NOMO-1 treated with DMSO at 0.1 percent for 48 hours (cell line): ENCODE data around the gene IMP3.
"Not testable (repeated sequence)": the region's sequence is repeated elsewhere in the genome, so short reads cannot be mapped to it uniquely, and the experiment has no call there.

Experiments used
- DNase-seq: peaks from one replicate; lab custom pipeline; 2025; ENCODE audit not compliant: unreplicated experiment; lab: John Stamatoyannopoulos, UW

The IMP3 gene

DNA sequence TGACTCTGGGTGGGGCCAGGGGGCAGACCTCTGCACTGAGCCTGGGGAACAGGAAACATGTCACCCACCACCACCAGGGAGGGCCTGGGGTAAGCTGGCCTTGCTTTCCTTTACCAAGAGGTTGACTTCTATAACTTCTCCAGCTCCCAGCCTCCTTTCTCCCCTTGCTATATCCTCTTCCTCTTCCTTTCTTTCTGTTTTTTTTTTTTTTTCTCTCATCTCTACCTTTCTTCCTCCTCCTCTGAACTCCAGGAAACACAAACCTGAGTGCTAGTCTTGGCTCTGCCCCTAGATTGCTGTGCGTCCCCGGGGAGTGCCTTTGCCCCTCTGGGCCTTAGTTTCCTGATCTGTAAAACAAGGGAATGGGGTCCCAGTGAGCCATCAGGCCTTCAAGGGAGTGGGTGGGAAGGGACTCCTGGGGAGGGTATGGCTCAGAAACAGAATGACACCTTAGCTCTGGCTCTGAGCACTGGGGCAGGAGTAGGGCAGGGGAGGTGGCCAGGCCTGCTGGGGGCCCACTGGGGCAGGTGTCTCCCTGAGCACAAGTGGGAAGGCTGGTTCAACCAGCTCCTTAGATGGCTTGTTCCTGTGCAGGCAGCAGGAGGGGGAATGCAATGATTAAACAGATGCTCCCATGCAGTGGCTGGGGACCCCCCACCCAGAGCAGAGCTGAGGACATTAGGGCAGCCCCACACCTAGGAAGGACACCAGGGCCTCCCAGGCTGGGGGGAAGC lies 12.0 kb upstream of the IMP3 start:
- DNase-seq, result no peak

DNA sequence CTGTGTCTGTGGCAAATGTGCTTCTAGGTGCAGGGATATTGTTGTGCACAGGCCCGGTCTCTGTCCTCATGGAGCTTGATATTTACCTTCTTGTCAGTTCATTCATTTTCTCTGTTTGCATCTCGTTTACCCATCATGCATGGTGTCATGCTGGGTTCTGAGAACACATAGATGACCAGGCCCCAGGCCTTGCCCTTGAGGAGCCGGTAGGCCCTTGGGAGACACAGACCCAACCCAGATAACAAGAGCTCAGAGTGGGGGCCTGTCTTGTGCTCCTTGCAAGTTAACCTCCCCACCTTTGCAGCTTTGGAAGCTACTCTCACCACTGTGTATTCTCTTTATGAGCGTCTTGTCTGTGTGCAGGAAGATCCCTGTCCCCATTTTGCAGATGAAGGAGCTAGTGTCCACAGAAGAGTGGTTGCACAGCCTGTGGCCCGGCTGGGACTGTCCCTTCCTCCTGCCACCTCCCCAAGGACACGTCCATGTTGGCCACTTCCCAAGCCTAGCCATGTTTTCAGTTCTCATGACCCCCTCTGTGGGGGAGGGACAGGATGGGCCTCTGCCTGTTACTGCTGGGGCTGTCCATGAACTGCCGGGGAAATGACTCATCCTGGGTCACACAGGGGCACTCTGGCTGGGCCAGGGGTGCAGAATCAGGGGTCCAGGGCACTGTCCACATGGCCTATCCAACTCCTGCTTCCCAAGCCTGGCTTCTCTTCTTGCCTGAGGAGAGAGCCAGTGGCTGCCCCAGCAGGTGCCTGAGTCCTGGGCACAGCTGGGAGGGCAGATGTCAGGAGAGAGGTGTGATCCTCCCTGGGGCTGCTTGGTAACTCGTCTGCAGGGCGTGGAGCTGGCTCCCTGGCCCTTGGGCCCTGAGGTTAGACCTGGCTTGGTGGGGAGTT lies 11.1 kb upstream of the IMP3 start:
- DNase-seq, result no peak

DNA sequence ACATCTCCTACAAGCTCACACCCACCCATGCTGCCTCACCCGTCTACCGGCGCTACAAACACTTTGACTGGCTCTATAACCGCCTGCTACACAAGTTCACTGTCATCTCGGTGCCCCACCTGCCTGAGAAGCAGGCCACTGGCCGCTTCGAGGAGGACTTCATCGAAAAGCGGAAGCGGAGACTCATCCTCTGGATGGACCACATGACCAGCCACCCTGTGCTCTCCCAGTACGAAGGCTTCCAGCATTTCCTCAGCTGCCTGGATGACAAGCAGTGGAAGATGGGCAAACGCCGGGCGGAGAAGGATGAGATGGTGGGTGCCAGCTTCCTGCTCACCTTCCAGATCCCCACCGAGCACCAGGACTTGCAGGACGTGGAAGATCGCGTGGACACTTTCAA lies 9.8 kb upstream of the IMP3 start:
- DNase-seq, result no peak

DNA sequence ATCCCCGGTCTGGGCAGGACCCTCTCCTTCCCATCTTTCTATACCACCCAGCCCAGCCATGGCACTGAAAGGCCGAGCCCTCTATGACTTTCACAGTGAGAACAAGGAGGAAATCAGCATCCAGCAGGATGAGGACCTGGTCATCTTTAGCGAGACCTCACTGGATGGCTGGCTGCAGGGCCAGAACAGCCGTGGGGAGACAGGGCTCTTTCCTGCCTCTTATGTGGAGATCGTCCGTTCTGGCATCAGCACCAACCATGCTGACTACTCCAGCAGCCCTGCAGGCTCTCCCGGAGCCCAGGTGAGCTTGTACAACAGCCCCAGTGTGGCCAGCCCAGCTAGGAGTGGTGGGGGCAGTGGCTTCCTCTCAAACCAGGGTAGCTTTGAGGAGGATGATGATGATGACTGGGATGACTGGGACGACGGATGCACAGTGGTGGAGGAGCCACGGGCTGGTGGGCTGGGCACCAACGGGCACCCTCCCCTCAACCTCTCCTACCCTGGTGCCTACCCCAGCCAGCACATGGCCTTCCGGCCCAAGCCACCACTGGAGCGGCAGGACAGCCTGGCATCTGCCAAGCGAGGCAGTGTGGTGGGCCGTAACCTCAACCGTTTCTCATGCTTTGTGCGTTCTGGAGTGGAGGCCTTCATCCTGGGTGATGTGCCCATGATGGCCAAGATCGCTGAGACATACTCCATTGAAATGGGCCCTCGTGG lies 9.2 kb upstream of the IMP3 start:
- no peak for DNase-seq

DNA sequence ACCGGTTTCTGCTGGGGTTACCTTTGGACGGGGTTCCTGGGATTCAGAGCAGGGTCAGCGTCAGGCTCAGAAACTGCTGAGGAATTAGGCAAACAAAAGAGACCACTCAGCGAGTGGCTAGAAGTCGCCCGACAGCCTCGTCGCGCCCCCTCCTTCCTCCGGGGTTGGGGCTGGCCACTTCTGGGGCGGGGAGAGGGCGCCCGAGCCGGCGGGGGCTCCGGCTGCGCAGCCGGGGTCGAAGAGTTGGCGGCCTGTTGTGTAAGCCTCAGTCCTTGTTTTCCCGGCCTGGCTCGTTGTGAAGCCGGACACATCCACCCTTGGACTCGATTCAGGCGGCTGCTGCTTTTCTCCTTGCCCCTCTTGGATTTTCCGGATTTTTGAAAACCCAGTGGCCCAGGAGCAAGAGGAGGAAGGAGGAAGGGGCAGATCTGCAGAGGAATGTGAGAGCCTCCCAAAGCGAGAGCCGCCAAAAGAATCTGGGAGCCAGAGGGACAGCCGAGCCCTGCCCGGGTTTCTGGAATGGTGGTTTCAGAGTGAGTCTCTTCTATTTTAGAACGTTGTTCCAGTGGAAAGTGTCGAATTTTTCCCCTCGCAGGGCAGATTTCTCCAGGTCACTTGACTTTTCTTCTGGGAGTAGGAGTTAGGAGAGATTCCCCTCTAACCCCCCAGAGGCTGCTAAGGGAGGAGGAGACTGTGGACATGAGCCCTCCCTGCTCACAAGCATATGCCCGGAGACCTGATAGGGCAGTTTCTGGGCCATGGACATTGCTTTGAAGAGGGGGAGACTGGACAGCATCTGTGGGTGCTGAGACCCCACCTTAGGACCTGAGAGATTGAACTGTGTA lies 8.4 kb upstream of the IMP3 start:
- no peak for DNase-seq

DNA sequence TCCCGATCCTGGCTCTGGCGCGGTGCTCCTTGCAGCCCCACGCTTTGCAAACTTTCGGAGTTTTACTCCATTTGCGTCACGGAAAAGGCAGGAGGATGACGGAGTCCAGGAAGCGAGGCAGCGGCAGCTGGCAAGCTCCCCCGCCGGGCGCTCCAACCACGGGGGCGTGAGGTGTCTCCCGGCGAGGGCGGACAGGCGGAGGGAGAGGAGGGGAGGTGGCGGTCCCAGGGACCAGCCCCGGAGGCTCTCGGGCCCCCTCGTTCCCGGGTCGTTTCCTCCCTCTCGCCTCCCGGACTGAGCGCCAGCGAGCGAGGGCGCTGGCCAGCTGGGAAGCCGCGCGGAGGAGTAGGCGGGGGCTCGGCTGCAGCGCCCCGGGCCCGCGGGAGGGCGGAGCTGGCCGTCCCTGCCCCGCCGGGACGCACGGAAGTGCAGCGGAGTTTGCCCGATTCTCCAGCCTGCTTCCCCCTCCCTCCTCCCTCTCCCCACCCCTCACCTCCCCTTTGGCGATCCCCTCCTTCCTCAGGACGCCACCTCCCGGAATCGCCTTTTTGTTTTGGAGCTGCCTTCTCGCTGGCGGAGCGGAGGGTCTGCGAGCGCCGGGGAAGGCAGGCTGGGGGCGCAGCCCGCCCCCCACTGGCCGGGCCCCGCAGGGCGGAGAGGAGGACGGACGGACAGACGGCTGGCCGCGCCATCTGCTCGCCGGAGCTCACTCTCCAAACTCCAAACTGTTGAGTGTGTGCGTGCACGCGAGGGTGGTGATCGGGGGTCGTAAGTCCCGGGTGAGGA lies 7.5 kb upstream of the IMP3 start, which contains the start of gene SNX33:
Gene SNX33, plus strand, starts transcription at position 543 of the 786 bp plus-strand sequence. CDS start 1,191 bp downstream, outside the sequence.
- DNase-seq, result peak; percentile 54

DNA sequence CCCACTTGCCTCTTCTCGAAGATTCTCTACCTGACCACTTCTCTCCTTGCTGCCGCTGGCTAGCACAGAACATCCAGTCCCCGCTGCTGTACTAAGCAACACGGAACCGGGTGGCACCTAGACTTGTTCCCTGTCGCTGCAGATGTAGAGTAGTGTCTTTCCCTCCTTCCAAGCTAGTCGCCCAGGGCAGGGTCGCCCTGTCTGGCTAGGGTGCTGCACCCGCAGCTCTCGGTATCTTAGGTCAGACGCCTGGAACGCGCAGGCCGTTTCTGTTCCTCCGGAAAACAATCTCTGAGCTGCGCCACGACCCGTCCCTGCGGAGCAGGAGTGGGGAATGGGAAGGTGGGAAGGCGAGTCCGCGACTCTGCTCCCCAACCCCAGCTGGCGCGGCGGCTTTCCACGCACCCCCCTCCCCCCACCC lies 6.9 kb upstream of the IMP3 start:
- no peak for DNase-seq

DNA sequence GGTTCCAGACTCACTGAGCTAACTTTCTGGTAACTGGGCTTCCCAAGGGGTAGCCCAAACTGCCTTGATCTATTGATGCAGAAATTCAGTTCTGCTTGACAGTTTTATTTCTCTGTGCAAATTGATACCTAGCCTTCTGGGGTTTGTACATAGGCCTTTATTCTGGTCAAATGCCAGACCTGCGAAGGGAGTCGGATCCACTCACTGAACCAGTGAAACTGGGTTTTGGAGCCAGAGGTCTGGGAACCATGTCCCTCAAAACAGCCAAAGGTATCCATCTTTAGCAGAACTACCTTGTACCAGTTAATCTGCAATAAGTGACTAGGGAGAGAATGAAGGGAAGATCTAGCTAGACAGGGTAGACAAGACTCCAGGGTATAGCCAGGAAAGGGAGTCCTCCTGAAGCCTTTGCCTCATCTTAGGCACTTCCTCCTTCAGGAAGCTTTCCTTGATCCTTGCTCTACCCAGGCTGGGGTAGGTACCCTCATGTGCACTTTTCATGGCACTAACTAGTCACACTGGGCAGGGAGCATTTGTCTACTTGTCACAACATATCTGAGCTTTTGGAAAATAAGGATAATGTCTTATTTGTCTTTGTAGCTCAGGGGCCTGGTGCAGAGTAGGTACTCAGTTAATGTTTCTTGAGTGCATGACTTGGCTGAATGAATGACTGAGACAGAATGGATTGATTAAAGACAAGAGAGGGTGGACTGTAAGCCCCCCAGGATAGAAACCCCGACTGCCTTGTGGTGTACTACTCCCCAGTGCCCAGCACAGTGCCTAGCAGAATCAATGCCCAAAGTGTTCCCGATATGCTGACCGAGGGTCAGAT lies 6.3 kb upstream of the IMP3 start:
- DNase-seq, result no peak

DNA sequence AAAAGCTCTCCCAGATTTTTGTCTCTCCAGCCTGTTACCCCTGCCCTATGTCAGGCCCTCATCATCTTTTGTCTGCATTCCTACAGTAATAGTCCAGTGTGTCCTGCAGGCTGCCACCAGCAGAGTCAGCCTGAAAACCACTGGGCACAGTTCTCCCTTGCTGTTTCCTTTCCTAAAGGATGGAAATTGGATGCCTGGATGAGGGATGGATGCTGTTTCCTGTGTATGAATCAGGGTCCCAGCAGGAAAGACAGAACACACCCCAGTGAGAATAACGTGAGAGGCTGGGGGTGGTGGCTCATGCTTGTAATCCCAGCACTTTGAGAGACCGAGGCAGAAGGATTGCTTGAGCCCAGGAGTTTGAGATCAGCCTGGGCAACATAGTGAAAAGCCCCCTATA lies 4.4 kb upstream of the IMP3 start:
- no peak for DNase-seq

DNA sequence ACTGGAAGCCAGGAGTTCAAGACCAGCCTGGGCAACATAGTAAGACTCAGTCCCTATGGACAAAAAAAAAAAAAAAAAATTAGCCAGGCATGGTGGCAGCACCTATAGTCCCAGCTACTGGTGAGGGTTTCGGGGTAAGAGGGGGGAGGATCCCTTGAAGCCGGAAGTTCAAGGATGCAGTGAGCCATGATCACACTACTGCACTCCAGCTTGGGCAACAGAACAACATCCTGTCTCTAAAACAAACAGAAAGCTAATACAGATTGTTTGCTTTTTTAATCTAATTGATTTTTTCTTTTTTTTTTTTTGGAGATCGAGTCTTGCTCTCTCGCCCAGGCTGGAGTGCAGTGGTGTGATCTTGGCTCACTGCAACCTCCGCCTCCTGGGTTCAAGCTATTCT lies 1.6 kb upstream of the IMP3 start:
- no peak for DNase-seq

DNA sequence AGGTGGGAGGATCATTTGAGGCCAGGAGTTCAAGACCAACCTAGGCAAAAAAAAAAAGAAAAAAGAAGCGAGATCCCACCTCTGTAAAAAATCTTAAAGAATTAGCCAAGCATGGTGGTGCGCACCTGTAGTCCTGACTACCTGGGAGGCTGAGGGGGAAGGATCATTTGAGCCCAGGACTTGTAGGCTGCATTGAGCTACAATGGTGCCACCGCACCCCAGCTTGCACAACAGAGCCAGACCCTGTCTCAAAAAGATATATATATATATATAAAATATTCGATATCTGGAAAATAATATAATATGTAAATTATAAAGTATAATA lies 1.1 kb upstream of the IMP3 start:
- no peak for DNase-seq

DNA sequence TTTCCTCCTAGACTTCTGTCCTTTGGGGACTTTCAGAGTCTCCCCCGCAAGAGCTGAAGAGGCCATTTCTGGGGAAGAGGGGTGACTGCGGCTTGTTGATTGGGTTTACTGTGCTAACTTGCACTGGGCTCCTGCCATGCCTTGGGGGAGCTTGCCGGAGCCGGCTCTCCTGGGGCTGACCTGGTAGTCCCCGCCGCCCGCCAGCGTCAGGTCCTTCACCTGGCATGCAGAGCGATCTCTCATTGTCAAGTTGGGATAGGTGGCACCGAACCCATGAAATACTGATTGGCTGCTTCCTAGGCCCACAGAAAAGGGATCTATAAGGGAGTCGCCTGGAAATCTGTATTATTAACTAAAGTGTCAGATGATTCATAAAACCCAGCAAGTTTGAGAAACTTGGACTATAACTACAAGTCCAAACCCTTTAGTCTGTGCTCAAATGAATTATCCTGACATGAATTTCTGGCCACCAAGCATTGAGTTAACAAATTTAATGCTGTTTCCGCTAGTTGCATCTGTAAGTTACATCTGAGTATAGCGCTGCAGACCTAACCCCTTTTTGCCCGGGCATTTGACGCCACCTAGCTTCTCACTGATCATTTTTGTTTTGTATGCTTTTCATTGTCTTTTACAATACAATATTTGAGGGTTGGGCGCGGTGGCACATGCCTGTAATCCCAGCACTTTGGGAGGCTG lies 607 bp upstream of the IMP3 start:
- DNase-seq, result peak; percentile 68

DNA sequence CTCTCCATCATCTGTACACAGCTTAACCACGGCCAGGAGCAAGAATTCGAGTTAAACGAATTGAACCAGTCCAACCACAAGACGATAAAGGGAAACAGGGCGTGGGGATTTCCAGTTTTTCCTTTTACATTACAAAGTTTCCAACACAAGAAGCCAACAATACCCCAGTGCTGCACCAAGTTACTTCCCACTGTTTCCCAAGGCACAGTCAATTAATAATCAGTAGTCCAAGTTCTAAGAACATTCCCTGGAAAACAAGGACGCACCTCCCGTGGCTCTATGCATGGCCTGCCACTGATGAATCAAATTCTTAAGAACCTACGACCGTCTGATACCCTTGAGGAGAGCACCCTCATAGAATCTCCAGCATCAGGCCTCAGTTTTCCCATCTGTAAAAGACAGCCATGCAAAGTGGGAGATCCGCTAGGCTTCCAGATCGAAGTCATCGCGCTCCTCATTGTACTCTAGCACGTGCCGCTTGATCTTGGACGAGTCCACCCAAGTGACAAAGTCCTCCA lies 774 bp downstream of the IMP3 start:
- DNase-seq, result no peak

DNA sequence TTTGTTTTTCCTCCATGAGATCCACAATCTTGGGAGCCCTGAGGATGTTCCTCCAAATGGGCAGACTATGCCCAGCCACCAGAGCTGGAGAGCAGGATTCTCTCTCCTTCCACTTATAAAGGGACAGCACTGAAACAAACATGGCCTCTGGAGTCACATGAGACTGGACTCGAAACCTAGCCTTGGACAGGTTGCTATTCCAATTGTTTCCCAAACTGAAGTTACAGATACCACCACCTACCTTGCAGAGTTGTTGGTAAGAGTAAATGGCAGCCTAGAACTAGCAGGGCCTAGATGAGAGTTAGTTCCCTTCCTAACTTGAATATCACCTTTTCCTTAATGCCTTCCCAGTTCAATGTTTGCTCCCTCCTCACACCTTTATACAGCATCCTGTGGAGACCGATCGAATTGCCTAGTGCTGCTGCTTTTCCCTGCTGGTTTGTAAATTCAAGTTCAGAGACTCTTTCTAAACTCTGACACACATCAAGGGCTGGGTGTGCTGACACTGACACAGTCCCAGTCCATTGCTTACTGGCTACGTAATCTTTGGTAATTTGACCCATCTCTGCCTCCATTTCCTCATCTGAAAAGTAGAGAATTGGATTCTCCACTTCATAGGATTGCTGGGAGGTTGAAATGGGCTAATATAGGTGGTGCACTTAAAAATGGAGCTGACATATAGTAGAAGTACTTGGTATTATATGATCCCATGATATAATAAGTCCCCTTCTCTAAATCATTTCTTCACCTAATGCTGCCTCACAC lies 2.6 kb downstream of the IMP3 start:
- no peak for DNase-seq

DNA sequence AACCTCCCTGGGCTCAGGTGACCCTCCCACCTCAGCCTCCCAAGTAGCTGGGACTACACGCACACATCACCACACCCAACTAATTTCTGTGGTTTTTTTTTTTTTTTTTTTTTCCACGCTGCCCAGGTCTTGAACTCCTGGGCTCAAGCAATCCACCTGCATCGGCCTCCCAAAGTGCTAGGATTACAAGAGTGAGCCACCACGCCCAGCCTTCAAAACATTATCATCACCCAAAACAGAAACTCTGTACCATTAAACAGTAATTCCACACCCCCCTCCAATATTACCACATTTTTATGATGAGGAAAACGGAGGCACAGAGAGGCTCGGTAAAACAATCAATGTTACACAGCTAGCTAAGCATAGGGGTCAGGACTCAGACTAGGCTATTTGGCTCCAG lies 4.0 kb downstream of the IMP3 start:
- no peak for DNase-seq

DNA sequence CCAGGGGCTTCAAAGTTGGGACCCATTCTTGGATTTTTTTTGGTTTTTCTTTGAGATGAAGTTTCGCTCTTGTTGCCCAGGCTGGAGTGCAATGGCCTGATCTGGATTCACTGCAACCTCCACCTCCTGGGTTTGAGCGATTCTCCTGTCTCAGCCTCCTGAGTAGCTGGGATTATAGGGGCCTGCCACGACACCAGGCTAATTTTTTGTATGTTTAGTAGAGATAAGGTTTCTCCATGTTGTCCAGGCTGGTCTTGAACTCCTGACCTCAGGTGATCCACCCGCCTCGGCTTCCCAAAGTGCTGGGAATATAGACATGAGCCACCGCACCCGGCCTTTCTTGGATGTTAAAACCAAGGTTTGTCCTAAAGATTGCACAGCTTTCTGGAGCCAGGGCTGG lies 6.1 kb downstream of the IMP3 start:
- not testable (repeated sequence) for DNase-seq

DNA sequence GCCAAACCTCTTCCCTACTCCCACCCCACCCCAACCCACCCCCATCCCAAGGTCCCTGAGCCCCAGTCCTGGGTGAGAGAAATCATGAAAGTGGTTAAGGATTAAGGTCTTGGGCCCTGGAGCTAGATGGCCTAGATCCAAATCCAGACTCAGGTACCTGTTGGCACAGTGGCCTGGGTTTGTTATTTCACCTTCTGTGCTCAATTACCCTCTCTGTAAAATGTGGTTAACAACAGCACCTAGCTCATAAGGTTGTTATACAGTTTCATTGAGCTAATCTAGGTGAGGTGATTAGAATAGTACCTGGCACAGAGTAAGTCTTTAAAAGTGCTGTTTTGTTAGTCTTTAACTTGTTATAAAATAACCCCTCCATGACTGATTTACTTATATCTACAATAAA lies 8.1 kb downstream of the IMP3 start:
- DNase-seq, result no peak
